HepG2 (cell line): ENCODE results near the gene CUEDC2. TPM values are rescaled to one million over a fixed set of nuclear protein-coding genes. Genes with fewer than 3 reads are reported as not detected.

Experiments used
- ASH2L ChIP-seq: fragments of 300-600, 200-600 bp; sonication (generic); IDR thresholded peaks from 2 replicates; pipeline ENCODE4 v1.7.0; 2017; ENCODE audit warnings: low read depth, mild to moderate bottlenecking, moderate library complexity, mixed read lengths, low read length; ENCODE audit not compliant: insufficient read length
- CAMTA2 ChIP-seq: sonication (generic); formaldehyde crosslinking; IDR thresholded peaks from 2 replicates; pipeline ENCODE4 v1.4.0; 2020; ENCODE audit warnings: mild to moderate bottlenecking, missing genetic modification reagents, borderline replicate concordance
- DDIT3 ChIP-seq: sonication (generic); formaldehyde crosslinking; IDR thresholded peaks from 2 replicates; pipeline ENCODE4 v1.4.0; 2020; ENCODE audit warnings: mild to moderate bottlenecking, missing genetic modification reagents
- DMAP1 ChIP-seq: IDR thresholded peaks from 2 replicates; pipeline ENCODE4 v1.6.1; 2016
- ELF3 ChIP-seq: IDR thresholded peaks from 2 replicates; pipeline ENCODE4 v1.6.1; 2016; ENCODE audit warnings: missing genetic modification reagents, missing compliant biosample characterization
- ERF ChIP-seq: IDR thresholded peaks from 2 replicates; pipeline ENCODE4 v1.6.1; 2018; ENCODE audit warnings: missing biosample characterization, missing genetic modification reagents
- GABPA ChIP-seq, 2 experiments: IDR thresholded peaks; 2 replicates each; pipeline ENCODE4 v1.6.1; 2011 to 2016; ENCODE audit warnings: low read depth in 2 of 2, low read length in 1 of 2, missing biosample characterization in 1 of 2, missing genetic modification characterization in 1 of 2
- GFI1 ChIP-seq: sonication (generic); formaldehyde crosslinking; IDR thresholded peaks from 2 replicates; pipeline ENCODE4 v1.5.0; 2020; ENCODE audit warnings: missing genetic modification reagents, mild to moderate bottlenecking, borderline replicate concordance
- HIC2 ChIP-seq: sonication (generic); formaldehyde crosslinking; IDR thresholded peaks from 2 replicates; pipeline ENCODE4 v1.9.0; 2022; ENCODE audit warnings: low read depth, missing genetic modification reagents
- HNRNPLL ChIP-seq: fragments of 200-400 bp; formaldehyde crosslinking; IDR thresholded peaks from 2 replicates; pipeline ENCODE4 v1.6.1; 2017; ENCODE audit warnings: mild to moderate bottlenecking, low read depth, low read length; ENCODE audit not compliant: poor library complexity, severe bottlenecking
- MIER3 ChIP-seq: IDR thresholded peaks from 2 replicates; pipeline ENCODE4 v1.6.1; 2016; ENCODE audit warnings: missing compliant biosample characterization, borderline replicate concordance
- MIXL1 ChIP-seq: IDR thresholded peaks from 2 replicates; pipeline ENCODE4 v1.6.1; 2016
- POLR2AphosphoS5 ChIP-seq: IDR thresholded peaks from 2 replicates; pipeline ENCODE4 v1.6.1; 2012; ENCODE audit warnings: low read depth, low read length
- RBM39 ChIP-seq: fragments of 200-400 bp; formaldehyde crosslinking; IDR thresholded peaks from one replicate; pipeline ENCODE4 v1.6.1; 2018; ENCODE audit warnings: antibody characterized with exemption, mild to moderate bottlenecking, low read depth, low read length; ENCODE audit not compliant: poor library complexity, severe bottlenecking
- SP1 ChIP-seq, 2 experiments: fragments of 450-650 bp in 1 of 2; sonication (generic) in 1 of 2; formaldehyde crosslinking in 1 of 2; IDR thresholded peaks; 2 replicates each; pipeline versions ENCODE4 v1.4.0 to v1.6.1; 2016 to 2020; ENCODE audit warnings: missing genetic modification reagents in 1 of 2
- SP4 ChIP-seq: sonication (generic); formaldehyde crosslinking; IDR thresholded peaks from 2 replicates; pipeline ENCODE4 v1.8.1; 2023; ENCODE audit warnings: mild to moderate bottlenecking, missing genetic modification reagents
- SRY ChIP-seq: sonication (generic); formaldehyde crosslinking; IDR thresholded peaks from 2 replicates; pipeline ENCODE4 v1.8.0; 2022; ENCODE audit warnings: mild to moderate bottlenecking, missing genetic modification reagents
- ZNF597 ChIP-seq: sonication (generic); formaldehyde crosslinking; IDR thresholded peaks from 2 replicates; pipeline ENCODE4 v1.5.0; 2020; ENCODE audit warnings: missing genetic modification reagents
- ZNF652 ChIP-seq: IDR thresholded peaks from 2 replicates; pipeline ENCODE4 v1.6.1; 2016; ENCODE audit warnings: low read depth, borderline replicate concordance
- ZNF768 ChIP-seq: sonication (generic); formaldehyde crosslinking; IDR thresholded peaks from 2 replicates; pipeline ENCODE4 v1.4.0; 2020; ENCODE audit warnings: missing genetic modification reagents
- ZNF781 ChIP-seq: sonication (generic); formaldehyde crosslinking; IDR thresholded peaks from 2 replicates; pipeline ENCODE4 v1.5.1; 2020; ENCODE audit warnings: borderline replicate concordance, mild to moderate bottlenecking, missing genetic modification reagents; ENCODE audit errors: not compliant biosample characterization
- ZSCAN31 ChIP-seq: sonication (generic); formaldehyde crosslinking; IDR thresholded peaks from 2 replicates; pipeline ENCODE4 v1.5.0; 2020; ENCODE audit warnings: low read depth, mild to moderate bottlenecking, missing genetic modification reagents
- polyA plus RNA-seq, 8 experiments: library from polyadenylated mRNA; depleted of rRNA in 3 of 8; stranded (reverse) in 7 of 8; unstranded in 1 of 8; fragments of >200 nt; fragmentation: Illumina TruSeq in 4 of 8; extraction: Trizol in 4 of 8; gene quantifications; 2 replicates each; pipeline versions ENCODE4 v1.2.1 to v1.2.3, GENCODE V29; 2011 to 2016; ENCODE audit warnings: low read depth in 4 of 8, missing spikeins in 1 of 8, mixed read lengths in 1 of 8; ENCODE audit not compliant: insufficient read depth in 1 of 8
- total RNA-seq, 5 experiments: library from RNA; depleted of rRNA; stranded (reverse); fragments of >200 nt; fragmentation: Illumina TruSeq; extraction: Trizol; gene quantifications; 2 replicates each; pipeline ENCODE4 v1.2.3, GENCODE V29; 2016; ENCODE audit warnings: low read depth in 1 of 5
- TF ChIP-seq, protein P1 (sequence below): IDR thresholded peaks from 2 replicates; pipeline ENCODE4 v1.6.1; 2016; ENCODE audit warnings: low read depth
- TF ChIP-seq, protein P2 (sequence below): sonication (generic); formaldehyde crosslinking; conservative IDR thresholded peaks from 2 replicates; pipeline ENCODE4 v1.4.0; 2020; ENCODE audit warnings: missing genetic modification reagents

CUEDC2 gene
- total and polyA plus RNA-seq, 2 of the 13 experiments (the other 11 are each of a cell fraction or from before 2014, with no cell fraction given), result 13.1 to 18.4 TPM

GRCh38 chr10:102432162-102432950, at the start of gene CUEDC2 (continued):
- TF ChIP-seq SRY (0 out of 2 replicates have a peak, but pooled peaks have one; percentile 75), CAMTA2 (no peak), ZNF781 (CRISPR knock-in tag) (peak; percentile 36), GFI1 (CRISPR knock-in tag) (no peak), ZNF768 (CRISPR knock-in tag) (peak; percentile 37; the same call in 1 of the 2 replicates), GABPA (IDR thresholded peaks at IDR 0.05; ENCODE audit: low read depth, low read length) (peak; percentile 34; the same call in 1 of the 2 replicates), GABPA (CRISPR knock-in tag; IDR thresholded peaks at IDR 0.05; ENCODE audit: low read depth) (peak; percentile 84), HNRNPLL (peak; percentile 73), MIER3 (CRISPR knock-in tag) (peak; percentile 65; the same call in 1 of the 2 replicates), ASH2L (peak; percentile 74), MIXL1 (CRISPR knock-in tag) (peak; percentile 61), ZSCAN31 (CRISPR knock-in tag) (peak; percentile 85; the same call in 1 of the 2 replicates), SP4 (CRISPR knock-in tag) (peak; percentile 90), ZNF597 (CRISPR knock-in tag) (no peak), POLR2AphosphoS5 (peak; percentile 81), SP1 (IDR thresholded peaks at IDR 0.05) (no peak), SP1 (CRISPR knock-in tag; IDR thresholded peaks at IDR 0.05) (peak; percentile 99), RBM39 (peak; percentile 85), ELF3 (CRISPR knock-in tag) (peak; percentile 50; the same call in 1 of the 2 replicates), ZNF652 (peak; percentile 73; the same call in 1 of the 2 replicates), ERF (CRISPR knock-in tag) (peak; percentile 63), DDIT3 (no peak), DMAP1 (CRISPR knock-in tag) (peak; percentile 77), HIC2 (CRISPR knock-in tag) (peak; percentile 51; the same call in 1 of the 2 replicates)
- TF ChIP-seq, protein P1, sequence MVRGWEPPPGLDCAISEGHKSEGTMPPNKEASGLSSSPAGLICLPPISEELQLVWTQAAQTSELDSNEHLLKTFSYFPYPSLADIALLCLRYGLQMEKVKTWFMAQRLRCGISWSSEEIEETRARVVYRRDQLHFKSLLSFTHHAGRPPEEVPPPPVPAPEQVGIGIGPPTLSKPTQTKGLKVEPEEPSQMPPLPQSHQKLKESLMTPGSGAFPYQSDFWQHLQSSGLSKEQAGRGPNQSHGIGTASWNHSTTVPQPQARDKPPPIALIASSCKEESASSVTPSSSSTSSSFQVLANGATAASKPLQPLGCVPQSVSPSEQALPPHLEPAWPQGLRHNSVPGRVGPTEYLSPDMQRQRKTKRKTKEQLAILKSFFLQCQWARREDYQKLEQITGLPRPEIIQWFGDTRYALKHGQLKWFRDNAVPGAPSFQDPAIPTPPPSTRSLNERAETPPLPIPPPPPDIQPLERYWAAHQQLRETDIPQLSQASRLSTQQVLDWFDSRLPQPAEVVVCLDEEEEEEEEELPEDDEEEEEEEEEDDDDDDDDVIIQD (CRISPR knock-in tag), result 0 out of 2 replicates have a peak, but pooled peaks have one; percentile 15
- TF ChIP-seq, protein P2, sequence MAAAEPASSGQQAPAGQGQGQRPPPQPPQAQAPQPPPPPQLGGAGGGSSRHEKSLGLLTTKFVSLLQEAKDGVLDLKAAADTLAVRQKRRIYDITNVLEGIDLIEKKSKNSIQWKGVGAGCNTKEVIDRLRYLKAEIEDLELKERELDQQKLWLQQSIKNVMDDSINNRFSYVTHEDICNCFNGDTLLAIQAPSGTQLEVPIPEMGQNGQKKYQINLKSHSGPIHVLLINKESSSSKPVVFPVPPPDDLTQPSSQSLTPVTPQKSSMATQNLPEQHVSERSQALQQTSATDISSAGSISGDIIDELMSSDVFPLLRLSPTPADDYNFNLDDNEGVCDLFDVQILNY (CRISPR knock-in tag), result peak; percentile 47; the same call in 1 of the 2 replicates
